HG03457 (cell line): ENCODE data around the gene SIAE.

ENCODE experiments used
- ATAC-seq: cut with Tn5 transposase; IDR thresholded peaks from one replicate; pipeline ENCODE4 v1.9.1; 2021; ENCODE audit warnings: moderate number of reproducible peaks; ENCODE audit not compliant: unreplicated experiment

SIAE gene

DNA sequence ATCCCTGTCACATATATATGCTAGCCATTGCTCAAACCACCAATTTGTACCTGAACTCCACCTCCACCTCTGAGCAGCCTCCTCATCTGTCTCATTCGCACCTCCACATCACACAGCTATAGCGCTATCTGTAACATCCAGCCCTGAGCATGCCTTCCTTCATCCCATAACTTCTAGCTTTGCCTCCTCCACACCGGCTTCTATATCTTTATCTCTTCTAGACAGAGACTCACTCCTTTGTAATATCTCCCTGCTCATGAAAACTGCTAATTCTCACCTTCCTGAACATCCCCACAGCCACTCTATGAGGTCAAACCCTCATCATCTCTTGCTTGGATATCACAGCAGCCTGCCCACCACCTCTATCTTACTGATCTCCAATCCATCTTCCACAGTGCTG is 5.9 kb downstream of the SIAE start:
- ATAC-seq: no peak

- no peak for ATAC-seq
These were observed 9.7 kb downstream of the SIAE start for GRCh38 chr11:124663861-124664260.

DNA sequence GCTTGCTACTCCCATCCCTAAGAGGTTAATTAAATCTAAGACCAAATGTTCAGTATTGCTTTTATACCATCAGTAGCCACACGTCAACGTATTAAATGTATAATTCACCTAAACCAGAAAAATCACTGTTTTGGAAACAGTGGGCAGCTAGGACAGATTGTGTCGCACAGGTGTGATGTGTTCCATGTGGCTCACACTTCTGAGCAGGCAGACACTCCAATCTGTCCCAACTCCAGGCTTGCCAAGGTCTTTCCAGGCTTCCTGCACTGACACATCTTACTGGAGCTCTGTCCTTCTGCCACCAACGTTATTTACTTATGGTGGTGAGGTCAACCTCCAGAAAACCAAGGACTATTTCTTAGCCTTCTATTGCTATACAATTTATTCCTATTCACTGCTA is 11.4 kb downstream of the SIAE start:
- no peak for ATAC-seq

DNA sequence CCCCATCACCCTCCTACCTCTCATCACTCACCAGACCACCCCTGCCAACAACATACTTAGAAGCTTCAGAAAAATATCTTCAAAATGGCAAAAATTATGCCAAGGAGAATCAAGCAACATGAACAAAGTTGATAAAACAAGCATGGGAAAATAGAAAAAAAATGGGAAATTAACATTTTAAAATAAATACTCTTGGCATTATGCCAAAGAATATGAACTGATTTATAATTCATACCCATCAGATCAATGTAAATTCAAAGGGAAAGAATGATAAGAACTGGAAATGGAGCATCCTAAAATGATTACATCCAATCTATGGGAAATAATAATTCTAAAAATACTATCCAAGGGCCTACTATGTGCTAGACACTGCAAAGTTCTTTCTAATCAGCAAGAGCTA is 12.0 kb downstream of the SIAE start:
- no peak for ATAC-seq

GRCh38 chr11:124658986-124659385 is 14.6 kb downstream of the SIAE start:
- ATAC-seq: no peak

DNA sequence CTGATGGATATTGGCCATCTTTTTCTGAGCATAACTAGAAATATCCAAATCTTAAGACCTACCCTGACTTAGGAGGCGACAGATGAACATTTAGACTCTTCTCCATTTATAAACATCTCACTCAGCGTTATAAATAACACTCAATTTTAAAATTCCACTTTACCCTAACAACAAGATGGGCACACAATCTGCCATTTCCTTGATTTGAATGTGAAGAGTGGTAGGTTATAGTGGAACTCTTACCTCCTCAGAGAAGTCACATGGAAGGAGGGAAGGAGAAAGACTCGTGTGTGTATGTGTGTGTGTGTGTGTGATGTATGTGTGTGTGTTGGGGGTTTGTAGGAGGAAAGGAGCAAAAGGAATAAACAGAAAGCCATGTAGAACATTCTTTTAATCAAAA is 15.0 kb downstream of the SIAE start:
- no peak for ATAC-seq

DNA sequence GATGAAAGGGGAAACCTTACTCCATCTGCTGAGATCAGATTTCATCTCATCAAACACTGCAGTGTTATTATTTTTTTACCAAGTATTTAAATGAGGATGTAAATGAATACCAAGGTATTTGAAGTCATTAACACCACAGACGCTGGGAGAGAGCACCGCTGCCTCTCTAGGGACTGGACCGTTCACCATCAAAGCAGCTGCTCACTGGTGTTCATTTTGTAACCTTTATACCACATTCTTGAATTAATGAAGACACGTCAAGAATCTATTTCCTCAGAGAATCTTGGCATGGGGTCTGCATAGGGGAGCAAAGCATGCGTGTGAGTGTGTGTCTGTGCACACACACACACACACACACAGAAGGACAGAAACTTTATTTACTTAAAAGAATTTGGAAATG is 15.6 kb downstream of the SIAE start:
- no peak for ATAC-seq

- no peak for ATAC-seq
These were observed 16.5 kb downstream of the SIAE start for GRCh38 chr11:124656774-124657630.

- ATAC-seq: no peak
These were observed 24.9 kb downstream of the SIAE start for GRCh38 chr11:124648610-124649009.

- ATAC-seq: no peak
These were observed 27.4 kb downstream of the SIAE start for GRCh38 chr11:124646148-124646547.

GRCh38 chr11:124644426-124645280 is 28.9 kb downstream of the SIAE start:
- no peak for ATAC-seq

- ATAC-seq: no peak
These were observed 29.7 kb downstream of the SIAE start for GRCh38 chr11:124643605-124644425.

DNA sequence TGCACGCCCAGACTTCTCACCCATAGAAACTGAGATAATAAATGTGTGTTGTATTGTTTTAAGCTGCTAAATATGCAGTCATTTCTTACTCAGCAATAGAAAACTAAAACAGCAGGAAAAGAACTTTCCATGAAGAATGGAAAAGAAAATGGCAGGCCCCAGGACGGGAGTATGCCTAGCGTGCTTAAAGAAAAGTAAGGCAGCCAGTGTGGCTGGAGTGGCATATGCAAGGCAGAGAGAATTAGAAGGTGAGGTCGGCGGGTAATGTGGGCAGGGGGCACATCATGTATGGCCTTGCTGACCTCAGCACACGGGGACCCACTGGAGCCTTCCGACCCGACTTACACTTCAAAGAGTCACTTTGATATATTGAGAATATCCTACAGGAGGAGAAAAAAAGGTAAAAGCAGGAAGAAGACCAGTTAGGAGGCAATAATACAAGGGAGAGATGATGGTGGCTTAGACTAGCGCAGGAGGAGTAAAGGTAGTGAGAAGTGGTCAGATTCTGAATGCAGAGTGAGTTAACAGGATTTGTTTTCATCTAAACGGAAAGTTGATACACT is 30.4 kb downstream of the SIAE start:
- no peak for ATAC-seq

- ATAC-seq: no peak
These were observed 30.9 kb downstream of the SIAE start for GRCh38 chr11:124642628-124643027.

DNA sequence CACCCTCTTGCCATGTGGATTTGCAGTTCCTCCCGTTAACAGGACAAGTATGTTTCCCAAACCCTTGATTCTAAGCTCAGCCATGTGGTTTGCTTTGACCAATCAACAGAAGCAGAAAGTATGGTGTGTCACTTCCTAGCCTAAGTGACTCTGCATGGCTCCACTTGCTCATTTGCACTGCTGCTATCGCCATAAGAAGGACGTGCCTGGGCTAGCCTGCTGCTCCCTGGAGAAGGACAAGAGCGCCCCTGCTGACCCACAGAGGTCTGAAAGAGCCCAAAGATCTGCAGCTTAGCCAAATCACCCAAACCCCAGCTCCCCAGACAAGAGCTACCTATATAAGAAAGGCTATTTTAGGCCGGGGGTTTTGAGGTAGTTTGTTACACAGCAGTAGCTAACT is 32.9 kb downstream of the SIAE start:
- ATAC-seq: no peak

DNA sequence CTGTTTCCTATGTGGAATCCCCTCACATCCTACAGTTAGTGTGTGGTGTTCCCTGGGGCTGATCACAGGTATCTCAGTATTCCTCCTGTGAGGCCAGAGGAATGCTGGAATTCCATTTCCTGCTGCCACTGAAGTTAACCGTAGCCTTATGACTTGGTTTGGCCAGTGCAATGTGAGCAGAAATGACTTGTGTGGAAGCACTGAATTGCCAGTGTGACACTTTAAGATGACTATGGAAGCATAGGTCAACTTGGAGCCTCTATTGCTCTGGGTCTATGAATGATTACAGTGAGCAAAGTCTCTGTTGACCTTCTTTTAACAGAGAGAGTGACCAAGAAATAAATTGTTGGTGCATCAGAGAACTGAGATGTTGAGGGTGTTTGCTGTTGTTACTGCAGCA is 34.4 kb downstream of the SIAE start:
- no peak for ATAC-seq

- ATAC-seq: no peak
These were observed 35.0 kb downstream of the SIAE start for GRCh38 chr11:124638500-124638899.

- no peak for ATAC-seq
These were observed 37.6 kb downstream of the SIAE start for GRCh38 chr11:124635932-124636331.

DNA sequence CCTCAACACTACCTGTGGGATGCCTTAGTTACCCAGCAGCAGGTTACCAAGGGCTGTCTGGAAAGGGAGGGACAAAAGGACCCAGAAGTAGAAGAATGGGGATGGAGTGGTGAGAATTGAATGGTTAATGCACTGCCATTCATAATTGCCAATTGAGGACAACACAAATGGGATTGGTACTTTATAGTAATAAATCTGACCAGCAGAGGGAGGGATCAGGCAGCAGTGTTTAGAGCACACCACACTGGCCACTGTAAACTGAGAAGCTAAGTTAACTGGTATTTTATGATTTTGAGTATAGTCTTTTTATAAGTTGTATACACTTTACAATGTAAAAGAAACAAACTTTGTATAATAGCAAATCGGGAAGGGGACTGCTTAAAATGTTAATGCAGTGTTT is 40.2 kb downstream of the SIAE start:
- ATAC-seq: no peak

- no peak for ATAC-seq
These were observed 43.6 kb downstream of the SIAE start for GRCh38 chr11:124629961-124630360.

DNA sequence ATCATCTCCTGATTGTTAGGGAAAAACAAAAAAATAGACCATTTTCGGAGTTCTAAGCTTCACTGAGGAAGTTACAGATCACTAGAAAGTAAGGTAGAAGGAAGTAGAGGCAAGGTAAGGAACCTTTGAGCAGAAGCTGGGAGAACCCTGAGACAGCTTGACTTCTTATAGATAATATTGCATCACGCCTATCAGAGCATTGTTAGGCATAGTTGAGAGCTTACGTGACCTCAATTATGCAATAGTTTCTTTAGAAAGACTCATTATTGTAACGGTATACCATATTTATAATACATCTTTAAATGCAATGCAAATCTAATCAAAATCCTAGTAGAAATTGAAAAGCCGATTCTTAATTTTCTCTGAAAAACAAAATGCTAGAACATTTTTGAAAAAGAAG is 46.0 kb downstream of the SIAE start:
- ATAC-seq: no peak
